Sigmoid colon (tissue), 4 donors: ENCODE data around the gene MAPK10.
"Not testable (repeated sequence)": the region's sequence is repeated elsewhere in the genome, so short reads cannot be mapped to it uniquely, and the experiment has no call there.

Experiments
- EP300 ChIP-seq, 4 donors: sonication (generic); formaldehyde crosslinking; IDR thresholded peaks; one replicate each; pipeline ENCODE4 v1.6.1; 2017; ENCODE audit warnings: antibody characterized with exemption in 4 of 4
- POLR2A ChIP-seq, 2 donors: fragments of 450-650 bp; IDR thresholded peaks; one replicate each; pipeline ENCODE4 v1.6.1; 2016; ENCODE audit warnings: antibody characterized with exemption in 2 of 2, mild to moderate bottlenecking in 2 of 2, moderate library complexity in 2 of 2
- POLR2AphosphoS5 ChIP-seq, 4 donors: sonication (generic); formaldehyde crosslinking; IDR thresholded peaks; one replicate each; pipeline ENCODE4 v1.6.1; 2017; ENCODE audit warnings: antibody characterized with exemption in 4 of 4
- TF ChIP-seq, protein P1 (sequence below), 4 experiments: fragments of 450-650 bp in 3 of 4; fragments of 200-600 bp in 1 of 4; IDR thresholded peaks; one replicate each; pipeline ENCODE4 v1.5.1; 2016 to 2019; ENCODE audit warnings: antibody characterized with exemption in 4 of 4, mild to moderate bottlenecking in 3 of 4, moderate library complexity in 2 of 4

DNA sequence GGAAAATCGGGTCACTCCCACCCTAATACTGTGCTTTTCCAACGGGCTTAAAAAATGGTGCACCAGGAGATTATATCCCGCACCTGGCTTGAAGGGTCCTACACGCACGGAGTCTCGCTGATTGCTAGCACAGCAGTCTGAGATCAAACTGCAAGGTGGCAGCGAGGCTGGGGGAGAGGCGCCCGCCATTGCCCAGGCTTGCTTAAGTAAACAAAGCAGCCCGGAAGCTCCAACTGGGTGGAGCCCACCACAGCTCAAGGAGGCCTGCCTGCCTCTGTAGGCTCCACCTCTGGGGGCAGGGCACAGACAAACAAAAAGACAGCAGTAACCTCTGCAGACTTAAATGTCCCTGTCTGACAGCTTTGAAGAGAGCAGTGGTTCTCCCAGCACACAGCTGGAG is 191.5 kb downstream of the MAPK10 start:
- TF ChIP-seq POLR2A, POLR2AphosphoS5, EP300 (IDR thresholded peaks at IDR 0.05): not testable (repeated sequence)
- TF ChIP-seq, protein P1, sequence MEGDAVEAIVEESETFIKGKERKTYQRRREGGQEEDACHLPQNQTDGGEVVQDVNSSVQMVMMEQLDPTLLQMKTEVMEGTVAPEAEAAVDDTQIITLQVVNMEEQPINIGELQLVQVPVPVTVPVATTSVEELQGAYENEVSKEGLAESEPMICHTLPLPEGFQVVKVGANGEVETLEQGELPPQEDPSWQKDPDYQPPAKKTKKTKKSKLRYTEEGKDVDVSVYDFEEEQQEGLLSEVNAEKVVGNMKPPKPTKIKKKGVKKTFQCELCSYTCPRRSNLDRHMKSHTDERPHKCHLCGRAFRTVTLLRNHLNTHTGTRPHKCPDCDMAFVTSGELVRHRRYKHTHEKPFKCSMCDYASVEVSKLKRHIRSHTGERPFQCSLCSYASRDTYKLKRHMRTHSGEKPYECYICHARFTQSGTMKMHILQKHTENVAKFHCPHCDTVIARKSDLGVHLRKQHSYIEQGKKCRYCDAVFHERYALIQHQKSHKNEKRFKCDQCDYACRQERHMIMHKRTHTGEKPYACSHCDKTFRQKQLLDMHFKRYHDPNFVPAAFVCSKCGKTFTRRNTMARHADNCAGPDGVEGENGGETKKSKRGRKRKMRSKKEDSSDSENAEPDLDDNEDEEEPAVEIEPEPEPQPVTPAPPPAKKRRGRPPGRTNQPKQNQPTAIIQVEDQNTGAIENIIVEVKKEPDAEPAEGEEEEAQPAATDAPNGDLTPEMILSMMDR (IDR thresholded peaks at IDR 0.05): not testable (repeated sequence)
